Femur (tissue), 1 donor: ENCODE results near the gene WASF2.
"Not testable (repeated sequence)": the region's sequence is repeated elsewhere in the genome, so short reads cannot be mapped to it uniquely, and the experiment has no call there.

Experiments used
- DNase-seq: peaks from one replicate; pipeline ENCODE4 v3.0.0-alpha.2; 2017

WASF2 gene

DNA sequence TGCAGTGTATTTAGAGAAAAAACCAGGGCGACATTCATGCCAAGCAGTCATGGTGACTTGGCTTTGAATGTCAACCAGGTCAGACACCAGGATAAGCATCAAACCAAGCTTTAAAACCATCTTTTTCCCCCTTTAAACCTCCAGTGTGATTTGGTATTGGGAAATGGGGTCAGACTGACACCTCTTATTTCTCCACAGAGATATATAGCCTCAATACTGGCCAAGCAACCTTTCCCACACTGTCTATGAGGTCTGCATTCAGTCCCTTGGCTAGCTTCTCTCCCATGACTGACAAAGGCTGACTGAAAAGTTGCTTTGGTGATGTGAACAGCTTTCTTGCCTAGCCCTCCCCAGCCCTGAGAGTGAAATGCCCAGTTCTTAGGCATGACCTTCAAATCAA is 75.9 kb downstream of the WASF2 start:
- no peak for DNase-seq

DNA sequence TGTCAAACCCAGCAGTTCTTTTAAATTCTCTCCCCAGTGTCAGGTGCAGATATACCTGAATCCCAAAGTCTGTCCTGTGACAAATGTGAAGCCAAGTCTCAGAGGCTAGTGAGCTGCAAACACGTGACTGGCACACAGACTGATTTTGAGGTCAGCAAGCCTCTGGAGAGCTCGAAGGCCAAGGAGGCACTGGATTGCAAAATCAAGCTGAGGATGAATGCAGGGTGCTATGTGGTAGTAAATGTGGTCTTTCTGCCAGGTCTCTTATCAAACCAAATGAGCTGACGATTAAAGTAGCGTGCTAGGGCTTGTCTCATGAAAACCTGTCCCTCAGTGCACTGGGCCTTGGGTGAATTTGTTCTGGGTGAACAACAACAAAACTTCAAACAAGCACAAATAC is 77.0 kb downstream of the WASF2 start:
- DNase-seq: no peak

DNA sequence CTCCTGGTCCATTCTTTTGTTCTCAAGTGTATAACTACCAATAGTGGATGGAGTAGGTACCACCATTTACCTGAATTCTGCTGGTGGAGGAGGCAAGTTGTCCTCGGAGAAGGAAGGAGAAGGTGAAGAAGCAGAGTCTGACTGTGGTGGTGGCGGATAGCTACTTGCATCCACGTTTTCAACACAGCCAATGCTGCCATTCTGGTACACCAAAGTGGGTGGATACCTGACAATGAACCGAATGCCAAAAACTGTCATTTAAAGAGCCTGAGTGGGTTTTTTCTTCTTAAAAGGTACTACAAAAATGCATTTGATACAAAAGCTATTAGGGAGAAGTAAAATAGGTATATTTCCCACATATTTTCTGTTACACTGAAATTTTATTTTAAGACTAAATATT is 77.5 kb downstream of the WASF2 start:
- no peak for DNase-seq

DNA sequence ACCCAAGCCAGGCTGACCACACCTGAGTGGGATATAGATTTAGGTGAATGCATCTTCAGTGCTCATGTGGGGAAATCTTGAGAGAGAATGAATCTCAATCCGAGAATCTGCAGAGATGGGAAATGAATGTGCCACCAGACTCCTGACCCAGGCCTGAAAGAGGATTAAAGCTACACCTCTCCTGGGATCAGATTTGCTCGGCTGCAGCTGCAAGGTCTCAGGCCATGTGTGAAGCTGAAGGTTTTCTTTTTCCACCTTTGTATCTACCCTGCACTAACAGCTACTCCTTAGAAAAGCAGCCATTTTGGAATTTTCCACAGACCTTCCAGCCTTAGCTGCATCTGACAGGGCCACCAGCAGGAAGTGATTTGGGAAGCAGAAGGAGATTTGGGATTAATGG is 79.3 kb downstream of the WASF2 start:
- no peak for DNase-seq

- DNase-seq: no peak
Measured at GRCh38 chr1:27409669-27410068, 80.3 kb downstream of the WASF2 start.

DNA sequence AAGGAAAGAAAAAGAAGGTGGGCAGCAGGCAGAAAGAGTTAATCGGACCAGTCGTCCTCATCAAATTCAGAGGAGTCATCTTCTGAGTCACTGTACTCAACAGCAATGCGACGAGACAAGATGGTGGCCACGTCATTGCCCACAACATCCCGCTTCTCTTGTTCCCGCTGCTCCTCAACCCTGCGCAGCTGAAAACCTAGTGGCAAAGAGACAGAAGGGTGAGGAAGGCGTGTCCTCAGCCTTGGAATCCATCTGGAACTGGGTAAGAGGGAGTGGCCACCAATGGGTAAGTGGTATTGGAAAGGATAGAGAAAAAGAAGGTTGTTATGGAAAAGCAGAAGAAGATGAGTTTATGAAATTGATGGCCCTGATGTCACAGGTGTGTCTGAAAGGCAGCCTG is 81.8 kb downstream of the WASF2 start:
- DNase-seq: no peak

GRCh38 chr1:27406791-27407190 is 83.2 kb downstream of the WASF2 start:
- DNase-seq: not testable (repeated sequence)

GRCh38 chr1:27406362-27406680 is 83.6 kb downstream of the WASF2 start:
- DNase-seq: no peak

DNA sequence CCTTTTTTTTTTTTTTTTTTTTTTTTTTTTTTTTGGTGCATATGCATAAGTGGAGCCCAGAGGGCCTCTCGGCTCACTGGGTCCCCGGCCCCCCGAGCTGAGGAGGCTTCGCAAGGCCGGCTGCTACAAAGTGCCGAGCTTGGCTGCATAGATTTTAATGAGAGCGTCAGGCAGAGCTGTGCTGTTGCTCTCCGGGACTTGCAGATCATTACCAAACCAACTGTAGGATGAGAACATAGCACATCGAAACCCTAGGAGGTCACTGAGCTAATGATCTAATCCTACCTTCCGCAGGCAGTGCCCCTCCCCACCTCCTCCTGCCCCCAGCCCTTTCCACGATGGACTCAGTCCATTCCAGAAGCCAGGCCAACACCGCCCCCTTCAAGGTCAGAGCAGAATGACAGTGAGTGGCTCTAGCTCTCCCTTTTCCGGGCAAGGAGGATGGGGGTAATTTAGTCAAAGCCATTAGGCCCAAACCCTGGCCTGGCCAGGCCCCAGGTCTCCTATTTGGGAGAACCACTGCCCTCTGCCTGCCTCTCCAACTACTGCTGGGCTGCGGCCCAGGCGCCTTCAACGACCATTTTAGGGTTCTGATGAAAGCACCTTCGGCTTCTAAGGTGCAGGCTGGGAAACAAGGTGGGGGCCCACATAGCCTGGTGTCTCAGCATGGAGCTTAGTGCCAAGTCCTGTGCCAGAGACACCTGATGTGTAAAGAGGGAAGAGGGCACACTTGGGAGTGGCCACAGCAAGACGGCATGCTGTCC is 84.2 kb downstream of the WASF2 start:
- not testable (repeated sequence) for DNase-seq

GRCh38 chr1:27405074-27405473 is 84.9 kb downstream of the WASF2 start:
- peak; percentile 76 for DNase-seq

GRCh38 chr1:27403931-27404330 is 86.0 kb downstream of the WASF2 start:
- DNase-seq: no peak

- DNase-seq: peak; percentile 92
Measured at GRCh38 chr1:27403065-27403726, 86.8 kb downstream of the WASF2 start.

- peak; percentile 81 for DNase-seq
Measured at GRCh38 chr1:27402349-27402754, 87.6 kb downstream of the WASF2 start.

GRCh38 chr1:27400963-27401341 is 89.0 kb downstream of the WASF2 start:
- DNase-seq: no peak

GRCh38 chr1:27400082-27400962 is 89.6 kb downstream of the WASF2 start:
- no peak for DNase-seq

- peak; percentile 68 for DNase-seq
Measured at GRCh38 chr1:27399251-27400025, 90.5 kb downstream of the WASF2 start.

- no peak for DNase-seq
Measured at GRCh38 chr1:27398405-27399149, 91.4 kb downstream of the WASF2 start.

DNA sequence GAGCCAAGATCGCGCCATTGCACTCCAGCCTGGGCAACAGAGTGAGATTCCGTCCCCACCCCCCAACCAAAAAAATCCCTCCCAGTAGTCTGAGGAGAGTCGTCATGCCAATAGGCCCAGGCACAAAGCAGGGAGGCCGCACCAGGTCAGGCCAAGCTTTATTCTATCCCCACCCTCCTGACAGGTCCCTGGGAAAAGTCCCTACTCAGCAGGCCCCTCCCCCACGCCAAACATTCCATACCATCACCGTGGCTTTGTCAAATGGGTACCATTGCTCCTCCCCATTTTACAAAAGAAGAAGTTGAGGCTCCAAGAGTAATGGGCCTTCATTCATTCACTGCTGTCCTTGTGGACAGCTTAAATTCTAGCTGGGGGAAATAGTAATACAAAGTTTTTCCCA is 92.2 kb downstream of the WASF2 start:
- no peak for DNase-seq

GRCh38 chr1:27397110-27397509 is 92.9 kb downstream of the WASF2 start:
- DNase-seq: no peak

GRCh38 chr1:27395441-27396195 is 94.3 kb downstream of the WASF2 start:
- DNase-seq: peak; percentile 86

- no peak for DNase-seq
Measured at GRCh38 chr1:27394925-27395324, 95.0 kb downstream of the WASF2 start.

GRCh38 chr1:27394282-27394658 is 95.7 kb downstream of the WASF2 start:
- no peak for DNase-seq
